HepG2 (cell line): Measurements from ENCODE around the gene SNHG17. TPM values are rescaled to one million over a fixed set of nuclear protein-coding genes. Genes with fewer than 3 reads are reported as not detected.

Source experiments
- ATAC-seq: fragments of 200-7000 bp; cut with Tn5 transposase; 3 replicates; pipeline ENCODE4 v1.9.1; 2020; ENCODE audit warnings: mild to moderate bottlenecking, moderate library complexity
- BruUV-seq: library from RNA; stranded (reverse); fragments of 400-500 nt; replicated peaks from 2 replicates; lab custom pipeline; 2021; lab: Mats Ljungman, UMichigan
- CTCF ChIA-PET: fragments of 300-600 bp; formaldehyde crosslinking; extraction: SDS; loops from one replicate; lab custom pipeline; 2021; ENCODE audit warnings: low total read pairs, inconsistent platforms, low intra/inter-chr PET ratio; lab: Yijun Ruan, JAX
- POLR2A ChIA-PET: fragments of 350-600 bp; sonication (Branson Sonifier 250); formaldehyde crosslinking; loops from one replicate; lab custom pipeline; 2020; ENCODE audit warnings: antibody characterized with exemption, inconsistent platforms; lab: Yijun Ruan, JAX
- DNase-seq: peaks from one replicate; pipeline ENCODE4 v3.0.0-alpha.2; 2015; ENCODE audit warnings: low spot score
- FAIRE-seq: peaks from 3 replicates; lab custom pipeline; 2011; peaks lifted over from hg19 to GRCh38; lab: Jason Lieb, UNC
- H2AFZ ChIP-seq: one replicate; pipeline ENCODE4 v1.6.1; 2011; ENCODE audit warnings: low read length, inconsistent platforms
- H3K27ac ChIP-seq: fragments of 300-600 bp; 3 replicates; pipeline ENCODE4 v1.8.0; 2011; ENCODE audit warnings: mixed run types, mild to moderate bottlenecking, mixed read lengths, low read length, inconsistent platforms; ENCODE audit not compliant: insufficient read depth; ENCODE audit errors: extremely low read length
- H3K27me3 ChIP-seq, 2 experiments: fragments of 200-600 bp in 1 of 2; 2 replicates in 1 of 2; 3 replicates in 1 of 2; pipeline versions ENCODE4 v1.6.0 to v1.8.0; 2011; ENCODE audit warnings: low read length in 2 of 2, mild to moderate bottlenecking in 2 of 2, moderate library complexity in 2 of 2, inconsistent platforms in 1 of 2; ENCODE audit not compliant: insufficient read depth in 2 of 2, control insufficient read depth in 1 of 2
- H3K36me3 ChIP-seq, 2 experiments: fragments of 200-600 bp in 1 of 2; replicated peaks in 1 of 2; 2 replicates in 1 of 2; 3 replicates in 1 of 2; pipeline versions ENCODE4 v1.5.1 to v1.8.0; 2011; ENCODE audit warnings: low read length in 2 of 2, inconsistent platforms in 1 of 2; ENCODE audit not compliant: insufficient read depth in 2 of 2, control insufficient read depth in 1 of 2
- H3K4me1 ChIP-seq: 2 replicates; pipeline ENCODE4 v1.5.1; 2012; ENCODE audit warnings: low read length, inconsistent platforms; ENCODE audit not compliant: insufficient read depth
- H3K4me2 ChIP-seq: 2 replicates; pipeline ENCODE4 v1.6.0; 2011; ENCODE audit warnings: low read depth, low read length, inconsistent platforms
- H3K4me3 ChIP-seq, 3 experiments: fragments of 200-600 bp in 1 of 3; sonication (generic), shearing (Covaris generic) in 1 of 3; replicated peaks in 1 of 3; 2 replicates each; pipeline ENCODE4 v1.5.1; 2011 to 2016; ENCODE audit warnings: low read length in 3 of 3, inconsistent platforms in 2 of 3, low read depth in 2 of 3, mild to moderate bottlenecking in 2 of 3, control low read depth in 1 of 3, mixed read lengths in 1 of 3; ENCODE audit not compliant: insufficient read depth in 1 of 3
- H3K79me2 ChIP-seq: one replicate; pipeline ENCODE4 v1.6.1; 2011; ENCODE audit warnings: low read length, inconsistent platforms; ENCODE audit not compliant: insufficient read depth
- H3K9ac ChIP-seq: 2 replicates; pipeline ENCODE4 v1.6.0; 2011; ENCODE audit warnings: mild to moderate bottlenecking, low read depth, low read length, inconsistent platforms; ENCODE audit not compliant: insufficient read depth
- H3K9me3 ChIP-seq: 2 replicates; pipeline ENCODE4 v1.5.1; 2012; ENCODE audit warnings: mild to moderate bottlenecking, low read length
- H4K20me1 ChIP-seq: 2 replicates; pipeline ENCODE4 v1.6.0; 2011; ENCODE audit warnings: inconsistent platforms, mild to moderate bottlenecking, low read length, moderate library complexity; ENCODE audit not compliant: insufficient read depth
- ATF2 ChIP-seq: sonication (generic); formaldehyde crosslinking; IDR thresholded peaks from 2 replicates; pipeline ENCODE4 v1.4.0; 2020; ENCODE audit warnings: missing genetic modification reagents
- DR1 ChIP-seq: sonication (generic); formaldehyde crosslinking; IDR thresholded peaks from 2 replicates; pipeline ENCODE4 v1.8.0; 2021; ENCODE audit warnings: mild to moderate bottlenecking, missing genetic modification reagents, inconsistent platforms
- DRAP1 ChIP-seq: IDR thresholded peaks from 2 replicates; pipeline ENCODE4 v1.6.1; 2016; ENCODE audit warnings: missing genetic modification reagents, missing compliant biosample characterization
- ELF4 ChIP-seq: sonication (generic); formaldehyde crosslinking; IDR thresholded peaks from 2 replicates; pipeline ENCODE4 v1.5.0; 2020; ENCODE audit warnings: missing genetic modification reagents, mild to moderate bottlenecking, moderate library complexity, borderline replicate concordance
- FOXA1 ChIP-seq, 2 experiments: fragments of 450-650 bp in 1 of 2; sonication (generic) in 1 of 2; formaldehyde crosslinking in 1 of 2; IDR thresholded peaks; 2 replicates each; pipeline versions ENCODE4 v1.4.0 to v1.6.1; 2016 to 2020; ENCODE audit warnings: missing genetic modification reagents in 1 of 2
- HNF4G ChIP-seq, 2 experiments: sonication (generic) in 1 of 2; formaldehyde crosslinking in 1 of 2; IDR thresholded peaks; 2 replicates each; pipeline versions ENCODE4 v1.4.0 to v1.6.1; 2011 to 2020; ENCODE audit warnings: borderline replicate concordance in 2 of 2, low read depth in 2 of 2, mild to moderate bottlenecking in 2 of 2, low read length in 1 of 2, missing genetic modification reagents in 1 of 2, moderate library complexity in 1 of 2
- MEIS2 ChIP-seq: sonication (generic); formaldehyde crosslinking; IDR thresholded peaks from 2 replicates; pipeline ENCODE4 v1.9.0; 2021; ENCODE audit warnings: mild to moderate bottlenecking, missing genetic modification reagents
- MYNN ChIP-seq: sonication (generic); formaldehyde crosslinking; IDR thresholded peaks from 2 replicates; pipeline ENCODE4 v1.4.0; 2020; ENCODE audit warnings: mild to moderate bottlenecking, low read depth, missing genetic modification reagents
- NPAS2 ChIP-seq: sonication (generic); formaldehyde crosslinking; IDR thresholded peaks from 2 replicates; pipeline ENCODE4 v1.8.0; 2022; ENCODE audit warnings: mild to moderate bottlenecking, missing genetic modification reagents, borderline replicate concordance
- PLSCR1 ChIP-seq: sonication (generic); formaldehyde crosslinking; IDR thresholded peaks from 2 replicates; pipeline ENCODE4 v1.5.0; 2020; ENCODE audit warnings: missing genetic modification reagents, mild to moderate bottlenecking, borderline replicate concordance
- SP5 ChIP-seq: IDR thresholded peaks from 2 replicates; pipeline ENCODE4 v1.6.1; 2016; ENCODE audit warnings: low read depth, borderline replicate concordance
- SRSF4 ChIP-seq: fragments of 200-400 bp; formaldehyde crosslinking; IDR thresholded peaks from one replicate; pipeline ENCODE4 v1.6.1; 2018; ENCODE audit warnings: mild to moderate bottlenecking, low read depth, low read length, moderate library complexity; ENCODE audit not compliant: poor library complexity, severe bottlenecking
- ZBTB34 ChIP-seq: sonication (generic); formaldehyde crosslinking; IDR thresholded peaks from 2 replicates; pipeline ENCODE4 v1.8.0; 2022; ENCODE audit warnings: mild to moderate bottlenecking, missing genetic modification reagents
- WGBS: methylation state at CpG from one replicate; pipeline ENCODE4 v1.1.6; 2017; ENCODE audit warnings: low lambda C conversion rate; 5-methylcytosine and 5-hydroxymethylcytosine counted together
- in situ Hi-C: cut with HindIII; loops from 2 replicates; pipeline ENCODE4 v1.10.0; 2017; ENCODE audit warnings: low pct_unique_long_range_greater_than_20kb; ENCODE audit not compliant: extremely low pct_ligation_motif_present
- intact Hi-C: fragments of 100-400 bp; cut with micrococcal nuclease; formaldehyde crosslinking; loops from one replicate; pipeline ENCODE4 v1.10.0; 2022; ENCODE audit not compliant: unreplicated experiment
- polyA plus RNA-seq, 8 experiments: library from polyadenylated mRNA; depleted of rRNA in 3 of 8; stranded (reverse) in 7 of 8; unstranded in 1 of 8; fragments of >200 nt; fragmentation: Illumina TruSeq in 4 of 8; extraction: Trizol in 4 of 8; gene quantifications; 2 replicates each; pipeline versions ENCODE4 v1.2.1 to v1.2.3, GENCODE V29; 2011 to 2016; ENCODE audit warnings: low read depth in 4 of 8, missing spikeins in 1 of 8, mixed read lengths in 1 of 8; ENCODE audit not compliant: insufficient read depth in 1 of 8
- total RNA-seq, 5 experiments: library from RNA; depleted of rRNA; stranded (reverse); fragments of >200 nt; fragmentation: Illumina TruSeq; extraction: Trizol; gene quantifications; 2 replicates each; pipeline ENCODE4 v1.2.3, GENCODE V29; 2016; ENCODE audit warnings: low read depth in 1 of 5

Gene SNHG17
- total and polyA plus RNA-seq, 2 of the 13 experiments (the other 11 are each of a cell fraction or from before 2014, with no cell fraction given): 26.2 to 41.2 TPM

- TF ChIP-seq FOXA1 (IDR thresholded peaks at IDR 0.05) (no peak), FOXA1 (CRISPR knock-in tag; IDR thresholded peaks at IDR 0.05) (no peak), ATF2 (CRISPR knock-in tag) (no peak), HNF4G (IDR thresholded peaks at IDR 0.05; ENCODE audit: borderline replicate concordance, low read depth, low read length) (no peak), HNF4G (CRISPR knock-in tag; IDR thresholded peaks at IDR 0.05; ENCODE audit: borderline replicate concordance, low read depth) (no peak)
- TF ChIP-seq, all 625 proteins: peak for 0
These were observed 58.0 kb downstream of the SNHG17 start (continued) for GRCh38 chr20:38377039-38377685.

- H3K9ac ChIP-seq: no peak overlapping the region
- ChIA-PET CTCF (no interaction called here), POLR2A (no interaction called here)
- 78% methylated on average over 5 of the region's 5 CpGs for WGBS
- ATAC-seq (no peak), DNase-seq (no peak), FAIRE-seq (no peak)
- no peak overlapping the region for H3K27ac ChIP-seq
- no peak overlapping the region for H2AFZ ChIP-seq
- no TSS peak for BruUV-seq
- H3K9me3 ChIP-seq: no peaks in the 10 kb centered on the region
- H3K79me2 ChIP-seq: no peaks in the 10 kb centered on the region
- H3K27me3 ChIP-seq: peaks cover 0 to 3% of the 10 kb centered on the region in 2 experiments; a peak in 1 of 5 replicates
- in situ Hi-C loops (no loop called here), intact Hi-C loops (no loop called here)
- H3K4me1 ChIP-seq: no peaks in the 10 kb centered on the region
- H3K36me3 ChIP-seq: no peaks in the 10 kb centered on the region
- no peak overlapping the region for H3K4me3 ChIP-seq
- no peak overlapping the region for H3K4me2 ChIP-seq
- H4K20me1 ChIP-seq: no peaks in the 10 kb centered on the region
- TF ChIP-seq NPAS2 (CRISPR knock-in tag): no peak
- TF ChIP-seq SRSF4: no peak
- no peak for TF ChIP-seq PLSCR1 (CRISPR knock-in tag)
- no peak for TF ChIP-seq SP5 (CRISPR knock-in tag)
- no peak for TF ChIP-seq MYNN (CRISPR knock-in tag)
- TF ChIP-seq MEIS2 (CRISPR knock-in tag): no peak
- no peak for TF ChIP-seq DR1 (CRISPR knock-in tag)
- TF ChIP-seq DRAP1 (CRISPR knock-in tag): no peak
- no peak for TF ChIP-seq ZBTB34 (CRISPR knock-in tag)
- no peak for TF ChIP-seq ELF4
These were observed 61.2 kb downstream of the SNHG17 start for GRCh38 chr20:38373898-38374297.
